ENCODE data around the gene ERCC4. TPM values are rescaled to one million over a fixed set of nuclear protein-coding genes. Genes with fewer than 3 reads are reported as not detected.
"Not testable (repeated sequence)": the region's sequence is repeated elsewhere in the genome, so short reads cannot be mapped to it uniquely, and the experiment has no call there.

The ERCC4 gene
- total RNA-seq, 4 donors from 2014 or later = 2.5 to 13.2 (median 4.8) TPM

DNA sequence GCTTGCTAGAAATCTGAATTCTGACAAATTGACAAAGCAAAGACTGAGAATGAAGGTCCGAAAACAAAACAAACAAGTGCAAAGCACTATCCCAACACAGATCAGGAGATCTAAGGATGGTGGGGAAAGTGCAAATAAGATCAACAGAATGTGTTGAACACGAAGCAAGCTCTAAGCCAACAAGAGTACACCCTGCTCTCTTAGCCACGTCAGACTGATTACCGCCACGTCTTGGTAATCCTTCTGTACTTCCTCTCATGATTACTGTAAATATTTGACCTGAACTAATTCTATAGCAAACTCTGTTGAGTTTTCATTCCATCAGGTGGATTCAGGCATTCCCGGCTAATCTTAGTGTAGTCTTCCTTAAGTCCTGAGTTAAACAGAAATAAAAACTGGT is 34.3 kb upstream of the ERCC4 start:
- H3K9me3 ChIP-seq = no peaks in the 10 kb centered on the region
- no peaks in the 10 kb centered on the region for H3K27me3 ChIP-seq
- H3K27ac ChIP-seq = no peak overlapping the region
- H3K36me3 ChIP-seq = no peaks in the 10 kb centered on the region
- no peak for TF ChIP-seq POLR2A (IDR thresholded peaks at IDR 0.05)
- TF ChIP-seq CTCF (IDR thresholded peaks at IDR 0.05) = no peak
- H3K4me3 ChIP-seq = no peak overlapping the region
- H3K4me1 ChIP-seq = no peaks in the 10 kb centered on the region
- no peak for DNase-seq

GRCh38 chr16:13886608-13887007 is 33.3 kb upstream of the ERCC4 start:
- no peak for DNase-seq
- Histone ChIP-seq H3K36me3 (no peaks in the 10 kb centered on the region), H3K4me3 (no peak overlapping the region), H3K27ac (no peak overlapping the region), H3K4me1 (no peaks in the 10 kb centered on the region), H3K27me3 (no peaks in the 10 kb centered on the region), H3K9me3 (no peaks in the 10 kb centered on the region)
- TF ChIP-seq POLR2A (IDR thresholded peaks at IDR 0.05) (no peak), CTCF (IDR thresholded peaks at IDR 0.05) (no peak)

DNA sequence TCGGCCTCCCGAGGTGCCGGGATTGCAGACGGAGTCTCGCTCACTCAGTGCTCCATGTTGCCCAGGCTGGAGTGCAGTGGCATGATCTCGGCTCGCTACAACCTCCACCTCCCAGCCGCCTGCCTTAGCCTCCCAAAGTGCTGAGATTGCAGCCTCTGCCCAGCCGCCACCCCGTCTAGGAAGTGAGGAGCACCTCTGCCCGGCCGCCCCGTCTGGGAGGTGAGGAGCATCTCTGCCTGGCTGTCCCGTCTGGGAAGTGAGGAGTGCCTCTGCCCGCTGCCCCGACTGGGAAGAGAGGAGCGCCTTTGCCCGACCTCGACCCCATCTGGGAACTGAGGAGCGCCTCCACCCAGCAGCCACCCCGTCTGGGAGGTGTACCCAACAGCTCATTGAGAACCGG is 30.6 kb upstream of the ERCC4 start:
- H3K27ac ChIP-seq, H3K4me3 ChIP-seq, DNase-seq, H3K27me3 ChIP-seq, H3K36me3 ChIP-seq, H3K4me1 ChIP-seq, H3K9me3 ChIP-seq: not testable (repeated sequence)

- no peak for TF ChIP-seq CTCF (IDR thresholded peaks at IDR 0.05)
- TF ChIP-seq POLR2A (IDR thresholded peaks at IDR 0.05) = no peak
- no peaks in the 10 kb centered on the region for H3K4me1 ChIP-seq
- no peak for DNase-seq
These were observed 27.7 kb upstream of the ERCC4 start for GRCh38 chr16:13892301-13892700.

GRCh38 chr16:13895516-13895915 is 24.4 kb upstream of the ERCC4 start:
- Histone ChIP-seq H3K4me3 (no peak overlapping the region), H3K36me3 (no peaks in the 10 kb centered on the region), H3K27me3 (no peaks in the 10 kb centered on the region), H3K9me3 (no peaks in the 10 kb centered on the region), H3K4me1 (no peaks in the 10 kb centered on the region), H3K27ac (no peak overlapping the region)
- no peak for TF ChIP-seq POLR2A (IDR thresholded peaks at IDR 0.05)
- TF ChIP-seq CTCF (IDR thresholded peaks at IDR 0.05) = no peak
- DNase-seq = no peak

More at GRCh38 chr16:13892301-13892700, 27.7 kb upstream of the ERCC4 start:
- Histone ChIP-seq H3K36me3 (no peaks in the 10 kb centered on the region), H3K9me3 (no peaks in the 10 kb centered on the region), H3K27me3 (no peaks in the 10 kb centered on the region), H3K4me3 (no peak overlapping the region), H3K27ac (no peak overlapping the region)

DNA sequence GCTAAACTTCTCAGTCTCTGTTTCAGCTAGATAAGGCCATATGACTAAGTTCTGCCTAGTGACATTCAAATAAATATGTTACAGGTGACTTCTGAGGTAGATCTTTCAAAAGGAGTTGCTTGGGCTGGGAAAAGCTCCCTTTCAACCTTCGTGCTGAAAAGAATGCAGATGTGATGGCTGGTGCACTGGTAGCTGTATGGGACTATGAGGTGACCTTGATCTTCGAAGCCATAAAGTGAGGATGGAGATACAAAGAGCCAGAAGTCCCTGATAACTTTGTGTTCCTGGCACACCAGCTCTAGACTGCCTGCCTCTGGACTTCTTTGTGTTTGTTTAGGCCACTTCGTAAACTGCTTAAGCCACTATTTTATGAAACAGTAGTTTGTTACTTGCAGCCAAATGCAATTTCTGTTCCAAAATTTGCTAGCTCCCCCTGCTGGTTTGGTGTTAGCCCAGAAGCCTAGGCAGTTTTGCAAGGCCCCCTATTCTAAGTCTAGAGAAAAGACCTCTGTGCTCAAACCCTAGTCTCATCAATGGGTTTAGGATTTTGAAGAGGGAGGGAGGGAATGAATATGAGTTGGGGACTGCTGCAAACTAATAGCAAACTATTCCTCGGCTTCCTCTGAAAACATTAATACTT is 23.3 kb upstream of the ERCC4 start:
- Histone ChIP-seq H3K27me3 (no peaks in the 10 kb centered on the region), H3K9me3 (no peaks in the 10 kb centered on the region), H3K36me3 (no peaks in the 10 kb centered on the region), H3K4me3 (no peak overlapping the region), H3K4me1 (no peaks in the 10 kb centered on the region), H3K27ac (no peak overlapping the region)
- no peak for DNase-seq
- no peak for TF ChIP-seq POLR2A (IDR thresholded peaks at IDR 0.05)
- no peak for TF ChIP-seq CTCF (IDR thresholded peaks at IDR 0.05)

Measured in Peyer's patch (tissue), 4 donors.